ENCODE results near the gene PDP2. TPM values are rescaled to one million over a fixed set of nuclear protein-coding genes. Genes with fewer than 3 reads are reported as not detected.

Gene PDP2
- total and polyA plus RNA-seq, 10 of the 15 experiments (the other 5 are each of a cell fraction or from before 2014, with no cell fraction given), result 1.9 to 31.1 (median 6.2) TPM

GRCh38 chr16:66927918-66928649 lies 47.8 kb downstream of the PDP2 start:
- Histone ChIP-seq H3K36me3 (ENCODE audit: control insufficient read depth in 2 of 2, insufficient read depth in 2 of 2, low read length in 1 of 2) (no peaks in the 10 kb centered on the region), H3K4me3 (no peak overlapping the region), H3K27me3 (replicated peaks in 1 of 2; ENCODE audit: control insufficient read depth in 2 of 2, insufficient read depth in 2 of 2, low read length in 1 of 2) (no peaks in the 10 kb centered on the region; a peak in 2 of 4 replicates), H2AFZ (ENCODE audit: control insufficient read depth, low read depth, low read length) (no peak overlapping the region), H3K4me2 (ENCODE audit: control insufficient read depth, insufficient read depth) (no peak overlapping the region), H3K27ac (ENCODE audit: control insufficient read depth, insufficient read depth) (no peak overlapping the region; the same call in 1 of the 2 replicates), H3K79me2 (ENCODE audit: control insufficient read depth, insufficient read depth, low read length) (peaks cover 4% of the 10 kb centered on the region), H3K9ac (ENCODE audit: control insufficient read depth, insufficient read depth, low read length) (no peak overlapping the region), H4K20me1 (ENCODE audit: control insufficient read depth, insufficient read depth) (no peaks in the 10 kb centered on the region), H3K4me1 (ENCODE audit: control insufficient read depth, insufficient read depth, low read length) (peaks cover 29% of the 10 kb centered on the region), H3K9me3 (replicated peaks; ENCODE audit: control insufficient read depth, insufficient read depth, low read length) (no peaks in the 10 kb centered on the region)
- no TSS peak for BruUV-seq (replicated peaks)
- ChIA-PET CTCF (interaction anchor here (0.9 to 6.7 kb wide), 12 partner anchors 16 to 97 kb away, joined by 3 to 77 read pairs (median 4); partner anchors contain the start of genes NAE1 and PDP2), RAD21 (ENCODE audit: unreplicated experiment) (interaction anchor here (0.5 to 1.6 kb wide), 8 partner anchors 9 to 318 kb away, joined by 3 to 7 read pairs (median 4); partner anchors contain the start of genes CDH16 and NAE1), POLR2A (interaction anchor here (0.5 to 0.6 kb wide), 2 partner anchors 9 to 93 kb away, joined by 3 read pairs; no protein-coding TSS in a partner anchor), SMC1A (ENCODE audit: uncharacterized antibody, unreplicated experiment) (interaction anchor here (0.6 to 1.9 kb wide), 7 partner anchors 11 to 110 kb away, joined by 3 to 9 read pairs (median 4); no protein-coding TSS in a partner anchor)
- in situ Hi-C loops (cut with MboI) (no loop called here), intact Hi-C loops (cut with micrococcal nuclease; ENCODE audit: unreplicated experiment) (loop anchor here (1.0 to 5.0 kb wide), 2 partner anchors 33 to 176 kb away; partner anchors contain the start of gene DYNC1LI2)
- DNase-seq (ENCODE audit: low read depth, low spot score), result no peak
- peak; percentile 44 for TF ChIP-seq POLR2A (IDR thresholded peaks at IDR 0.05; ENCODE audit: low read depth, low read length)
- TF ChIP-seq HDGF (IDR thresholded peaks at IDR 0.05), result no peak
- no peak; the same call in 1 of the 3 replicates for ATAC-seq
- 91% methylated on average over 8 of the region's 8 CpGs for WGBS (ENCODE audit: insufficient coverage, insufficient replicate concordance, low lambda C conversion rate, missing lambda C conversion rate)
- FAIRE-seq, result no peak

DNA sequence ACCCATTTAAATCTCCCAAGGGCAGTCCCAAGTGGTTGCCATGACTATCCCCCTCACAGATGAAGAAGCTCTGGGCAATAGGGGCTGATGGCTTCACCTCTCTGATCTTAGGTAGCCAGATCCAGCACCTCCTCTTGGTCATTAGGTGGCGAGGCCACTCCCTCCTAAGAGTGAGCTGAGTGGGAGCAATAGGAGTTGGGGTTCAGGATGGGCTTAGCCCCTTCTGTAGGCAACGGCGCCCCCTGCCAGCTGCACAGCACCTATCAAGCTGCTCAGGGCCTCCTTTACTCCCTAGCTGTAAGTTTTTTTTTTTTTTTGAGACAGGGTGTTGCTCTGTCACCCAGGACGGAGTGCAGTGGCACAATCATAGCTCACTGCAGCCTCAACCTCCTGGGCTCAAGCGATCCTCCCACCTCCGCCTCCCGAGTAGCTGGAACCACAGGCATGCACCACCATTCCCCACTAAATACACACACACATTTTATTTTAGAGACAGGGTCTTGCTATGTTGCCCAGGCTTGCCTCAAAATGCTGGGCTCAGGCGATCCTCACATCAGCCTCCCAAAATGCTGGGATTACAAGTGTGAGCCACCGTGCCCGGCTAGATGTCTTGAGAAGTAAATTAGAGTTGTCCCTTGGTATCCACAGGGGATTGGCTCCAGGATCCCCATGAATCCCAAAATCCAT lies 48.5 kb downstream of the PDP2 start:
- in situ Hi-C loops (cut with MboI), result no loop called here
- DNase-seq (ENCODE audit: low read depth, low spot score) (no peak), ATAC-seq (peak; percentile 8)
- TF ChIP-seq HCFC1 (IDR thresholded peaks at IDR 0.05; ENCODE audit: low read length), result no peak
- TF ChIP-seq, protein P1, sequence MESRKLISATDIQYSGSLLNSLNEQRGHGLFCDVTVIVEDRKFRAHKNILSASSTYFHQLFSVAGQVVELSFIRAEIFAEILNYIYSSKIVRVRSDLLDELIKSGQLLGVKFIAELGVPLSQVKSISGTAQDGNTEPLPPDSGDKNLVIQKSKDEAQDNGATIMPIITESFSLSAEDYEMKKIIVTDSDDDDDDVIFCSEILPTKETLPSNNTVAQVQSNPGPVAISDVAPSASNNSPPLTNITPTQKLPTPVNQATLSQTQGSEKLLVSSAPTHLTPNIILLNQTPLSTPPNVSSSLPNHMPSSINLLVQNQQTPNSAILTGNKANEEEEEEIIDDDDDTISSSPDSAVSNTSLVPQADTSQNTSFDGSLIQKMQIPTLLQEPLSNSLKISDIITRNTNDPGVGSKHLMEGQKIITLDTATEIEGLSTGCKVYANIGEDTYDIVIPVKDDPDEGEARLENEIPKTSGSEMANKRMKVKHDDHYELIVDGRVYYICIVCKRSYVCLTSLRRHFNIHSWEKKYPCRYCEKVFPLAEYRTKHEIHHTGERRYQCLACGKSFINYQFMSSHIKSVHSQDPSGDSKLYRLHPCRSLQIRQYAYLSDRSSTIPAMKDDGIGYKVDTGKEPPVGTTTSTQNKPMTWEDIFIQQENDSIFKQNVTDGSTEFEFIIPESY (IDR thresholded peaks at IDR 0.05), result no peak
- TF ChIP-seq CREB1 (IDR thresholded peaks at IDR 0.05; ENCODE audit: low read depth), result no peak
- no peak for TF ChIP-seq LARP7 (IDR thresholded peaks at IDR 0.05)
- TF ChIP-seq DPF2 (IDR thresholded peaks at IDR 0.05), result no peak
- TF ChIP-seq, protein P2, sequence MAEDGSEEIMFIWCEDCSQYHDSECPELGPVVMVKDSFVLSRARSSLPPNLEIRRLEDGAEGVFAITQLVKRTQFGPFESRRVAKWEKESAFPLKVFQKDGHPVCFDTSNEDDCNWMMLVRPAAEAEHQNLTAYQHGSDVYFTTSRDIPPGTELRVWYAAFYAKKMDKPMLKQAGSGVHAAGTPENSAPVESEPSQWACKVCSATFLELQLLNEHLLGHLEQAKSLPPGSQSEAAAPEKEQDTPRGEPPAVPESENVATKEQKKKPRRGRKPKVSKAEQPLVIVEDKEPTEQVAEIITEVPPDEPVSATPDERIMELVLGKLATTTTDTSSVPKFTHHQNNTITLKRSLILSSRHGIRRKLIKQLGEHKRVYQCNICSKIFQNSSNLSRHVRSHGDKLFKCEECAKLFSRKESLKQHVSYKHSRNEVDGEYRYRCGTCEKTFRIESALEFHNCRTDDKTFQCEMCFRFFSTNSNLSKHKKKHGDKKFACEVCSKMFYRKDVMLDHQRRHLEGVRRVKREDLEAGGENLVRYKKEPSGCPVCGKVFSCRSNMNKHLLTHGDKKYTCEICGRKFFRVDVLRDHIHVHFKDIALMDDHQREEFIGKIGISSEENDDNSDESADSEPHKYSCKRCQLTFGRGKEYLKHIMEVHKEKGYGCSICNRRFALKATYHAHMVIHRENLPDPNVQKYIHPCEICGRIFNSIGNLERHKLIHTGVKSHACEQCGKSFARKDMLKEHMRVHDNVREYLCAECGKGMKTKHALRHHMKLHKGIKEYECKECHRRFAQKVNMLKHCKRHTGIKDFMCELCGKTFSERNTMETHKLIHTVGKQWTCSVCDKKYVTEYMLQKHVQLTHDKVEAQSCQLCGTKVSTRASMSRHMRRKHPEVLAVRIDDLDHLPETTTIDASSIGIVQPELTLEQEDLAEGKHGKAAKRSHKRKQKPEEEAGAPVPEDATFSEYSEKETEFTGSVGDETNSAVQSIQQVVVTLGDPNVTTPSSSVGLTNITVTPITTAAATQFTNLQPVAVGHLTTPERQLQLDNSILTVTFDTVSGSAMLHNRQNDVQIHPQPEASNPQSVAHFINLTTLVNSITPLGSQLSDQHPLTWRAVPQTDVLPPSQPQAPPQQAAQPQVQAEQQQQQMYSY (CRISPR knock-in tag; IDR thresholded peaks at IDR 0.05), result no peak

More for the DNA sequence above, 48.5 kb downstream of the PDP2 start:
- intact Hi-C loops (cut with micrococcal nuclease; ENCODE audit: unreplicated experiment), result loop anchor here (1.0 to 5.0 kb wide), 2 partner anchors 34 to 177 kb away; partner anchors contain the start of gene DYNC1LI2
- CTCF ChIA-PET, result interaction anchor here (0.8 to 6.7 kb wide), 11 partner anchors 13 to 98 kb away, joined by 3 to 77 read pairs (median 4); partner anchors contain the start of genes NAE1 and PDP2
- H3K79me2 ChIP-seq (ENCODE audit: control insufficient read depth, insufficient read depth, low read length), result peaks cover 12% of the 10 kb centered on the region
- no peaks in the 10 kb centered on the region for H3K9me3 ChIP-seq (replicated peaks; ENCODE audit: control insufficient read depth, insufficient read depth, low read length)
- no peak overlapping the region for H3K4me3 ChIP-seq
- H3K4me2 ChIP-seq (ENCODE audit: control insufficient read depth, insufficient read depth), result no peak overlapping the region
- H3K36me3 ChIP-seq (ENCODE audit: control insufficient read depth in 2 of 2, insufficient read depth in 2 of 2, low read length in 1 of 2), result no peaks in the 10 kb centered on the region
- no peak for FAIRE-seq
- H4K20me1 ChIP-seq (ENCODE audit: control insufficient read depth, insufficient read depth), result no peaks in the 10 kb centered on the region
- 73% methylated on average over 10 of the region's 10 CpGs for WGBS (ENCODE audit: insufficient coverage, insufficient replicate concordance, low lambda C conversion rate, missing lambda C conversion rate)
- H3K9ac ChIP-seq (ENCODE audit: control insufficient read depth, insufficient read depth, low read length), result no peak overlapping the region
- no peaks in the 10 kb centered on the region; a peak in 2 of 4 replicates for H3K27me3 ChIP-seq (replicated peaks in 1 of 2; ENCODE audit: control insufficient read depth in 2 of 2, insufficient read depth in 2 of 2, low read length in 1 of 2)
- SMC1A ChIA-PET (ENCODE audit: uncharacterized antibody, unreplicated experiment), result interaction anchor here (0.6 to 1.9 kb wide), 7 partner anchors 9 to 110 kb away, joined by 3 to 9 read pairs (median 4); no protein-coding TSS in a partner anchor
- RAD21 ChIA-PET (ENCODE audit: unreplicated experiment), result interaction anchor here (0.6 to 1.5 kb wide), 7 partner anchors 10 to 99 kb away, joined by 3 to 7 read pairs (median 4); partner anchors contain the start of genes CDH16 and NAE1
- no TSS peak for BruUV-seq (replicated peaks)
- POLR2A ChIA-PET, result interaction anchor here (0.6 kb wide), 1 partner anchor 94 kb away, joined by 3 read pairs; no protein-coding TSS in a partner anchor
- no peak overlapping the region for H2AFZ ChIP-seq (ENCODE audit: control insufficient read depth, low read depth, low read length)
- no peak overlapping the region for H3K27ac ChIP-seq (ENCODE audit: control insufficient read depth, insufficient read depth)
- peaks cover 29% of the 10 kb centered on the region for H3K4me1 ChIP-seq (ENCODE audit: control insufficient read depth, insufficient read depth, low read length)

All from GM12878 (cell line).